ENCODE results near the gene RWDD4.
A peak's percentile ranks its signal among the peaks of the same experiment; 100 is the strongest.

The RWDD4 gene
- 8.1 to 22.8 (median 16.6) reads per million in 18 experiments for total RNA-seq

DNA sequence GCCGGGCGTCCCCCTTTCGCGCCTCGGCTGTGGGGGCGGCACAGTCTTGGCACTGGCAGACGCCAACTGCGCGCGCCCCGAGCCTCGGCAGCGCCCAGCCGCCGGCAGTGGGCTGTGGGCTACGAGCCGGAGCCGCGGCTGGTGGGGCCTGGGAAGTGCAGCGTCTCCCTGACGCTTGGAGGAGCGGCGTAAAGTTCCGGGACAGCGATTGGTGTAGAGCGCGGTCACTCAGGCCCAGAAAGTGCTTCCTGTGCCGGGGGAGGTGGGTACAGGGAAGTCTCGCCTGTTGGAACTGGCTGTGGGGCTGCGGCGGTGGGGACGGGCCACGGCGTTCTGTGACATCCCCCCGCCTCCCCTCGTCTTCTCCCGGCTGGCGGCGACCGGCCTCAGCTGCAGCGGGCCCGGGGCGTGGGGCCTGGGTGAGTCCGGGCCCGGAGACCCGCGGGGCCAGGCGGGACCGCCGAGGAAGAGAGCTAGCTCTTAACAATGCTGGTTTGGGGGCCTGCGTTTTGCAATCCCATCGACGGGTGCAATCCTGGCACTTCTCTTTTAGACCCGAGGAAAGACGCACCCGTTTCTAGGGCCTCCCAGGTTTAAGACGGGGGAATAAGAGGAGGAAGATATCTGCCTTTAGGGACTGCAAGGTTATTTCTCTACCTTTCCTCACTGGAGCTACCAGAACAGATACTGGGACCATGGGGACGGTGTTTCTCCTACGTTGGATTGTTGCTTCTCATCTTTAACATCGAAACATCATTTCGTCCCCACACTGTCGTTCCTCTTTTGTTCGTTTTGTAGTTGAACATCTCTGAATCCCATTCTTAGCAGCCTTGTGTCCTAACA, at the start of gene RWDD4, which contains the start of gene TRAPPC11:
RWDD4 (minus strand) TSS at position 157 of the 843 bp plus-strand sequence. CDS start 233 bp downstream, outside the sequence.
TRAPPC11 (plus strand) TSS at position 265 of the 843 bp plus-strand sequence. CDS start 4,575 bp downstream, outside the sequence.
- peak; percentile 99 to 100 for DNase-seq

- DNase-seq = no peak
These were observed 43.5 kb upstream of the RWDD4 start for GRCh38 chr4:183702492-183702891.

DNA sequence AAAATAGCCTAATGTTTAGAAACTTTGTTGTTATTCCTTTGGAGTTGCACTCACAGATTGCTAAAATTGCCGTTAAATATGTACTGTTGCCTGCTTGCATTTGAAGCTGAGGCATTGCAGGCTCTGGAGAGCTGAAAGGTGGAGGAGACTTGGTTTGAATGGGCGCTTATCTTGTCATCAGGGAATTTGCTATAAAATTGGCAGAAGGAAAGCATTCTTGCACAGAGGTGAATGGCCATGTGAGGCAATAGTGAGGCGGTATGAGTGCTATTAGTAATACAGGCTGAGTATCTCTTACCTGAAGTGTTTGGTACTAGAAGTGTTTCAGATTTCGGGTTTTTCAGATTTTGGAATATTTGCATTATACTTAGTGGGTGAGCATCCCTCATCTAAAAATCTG, 41.4 kb upstream of the RWDD4 start:
- DNase-seq = no peak

DNA sequence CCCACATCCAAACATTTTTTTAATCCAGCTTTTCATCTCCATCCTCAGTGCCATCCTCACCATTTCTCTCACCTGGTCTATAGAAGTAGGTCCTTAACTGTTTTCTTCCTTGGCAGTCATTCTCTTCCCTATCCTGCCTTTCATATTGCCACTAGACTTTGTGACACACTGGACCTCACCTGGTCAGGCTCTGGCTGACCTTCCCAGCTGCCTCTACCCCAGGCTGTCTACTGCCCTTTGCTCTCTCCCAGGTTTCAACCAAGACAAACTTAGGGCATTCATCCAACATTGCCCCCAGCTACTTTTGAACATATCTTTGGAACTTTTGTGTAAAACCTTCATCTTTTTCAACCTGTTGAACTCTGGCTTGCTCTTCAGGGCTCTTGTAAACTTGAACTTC, 39.9 kb upstream of the RWDD4 start:
- no peak for DNase-seq

DNA sequence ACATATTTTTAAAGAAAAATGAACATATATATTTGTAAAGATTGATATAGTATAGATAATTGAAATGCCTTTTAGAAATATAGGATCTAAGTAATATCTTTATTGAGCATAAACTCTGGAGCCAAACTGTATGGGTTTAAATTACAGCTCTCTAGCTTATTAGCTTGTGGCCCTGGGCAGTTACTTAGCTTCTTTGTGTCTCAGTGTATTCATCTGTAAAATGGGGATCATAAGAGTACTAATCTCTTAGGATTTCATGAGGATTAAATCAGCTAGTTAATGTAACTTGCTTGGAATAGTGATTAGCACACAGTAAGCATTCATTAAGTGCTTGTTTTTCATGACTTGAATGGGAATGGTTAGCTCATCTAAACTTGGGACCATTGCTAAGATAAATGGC, 32.9 kb upstream of the RWDD4 start:
- DNase-seq = no peak

GRCh38 chr4:183691006-183691405, 32.0 kb upstream of the RWDD4 start:
- DNase-seq = no peak

DNA sequence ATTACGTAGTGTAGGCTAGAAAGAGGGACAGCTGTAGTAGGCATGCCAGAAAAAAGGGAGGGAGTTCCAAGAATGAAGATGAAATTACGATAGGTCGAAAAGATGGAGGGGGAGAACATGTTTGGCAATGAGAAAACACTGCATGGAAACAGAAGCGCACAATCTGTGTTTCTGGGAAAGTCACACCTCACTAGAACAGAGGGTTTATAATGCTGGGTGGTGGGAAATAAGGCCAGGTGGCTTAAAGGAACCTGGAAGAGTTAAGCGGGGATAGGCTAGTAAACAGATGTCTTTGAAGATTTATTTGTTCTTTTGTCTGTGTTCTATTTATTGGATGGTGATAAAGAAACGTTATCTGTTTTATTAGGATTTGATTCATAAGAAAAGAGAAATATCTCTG, 29.2 kb upstream of the RWDD4 start:
- no peak for DNase-seq

- no peak for DNase-seq
These were observed 27.5 kb upstream of the RWDD4 start for GRCh38 chr4:183686461-183686860.

- DNase-seq = no peak
These were observed 22.1 kb upstream of the RWDD4 start for GRCh38 chr4:183681119-183681518.

- no peak for DNase-seq
These were observed 16.6 kb upstream of the RWDD4 start for GRCh38 chr4:183675625-183676024.

DNA sequence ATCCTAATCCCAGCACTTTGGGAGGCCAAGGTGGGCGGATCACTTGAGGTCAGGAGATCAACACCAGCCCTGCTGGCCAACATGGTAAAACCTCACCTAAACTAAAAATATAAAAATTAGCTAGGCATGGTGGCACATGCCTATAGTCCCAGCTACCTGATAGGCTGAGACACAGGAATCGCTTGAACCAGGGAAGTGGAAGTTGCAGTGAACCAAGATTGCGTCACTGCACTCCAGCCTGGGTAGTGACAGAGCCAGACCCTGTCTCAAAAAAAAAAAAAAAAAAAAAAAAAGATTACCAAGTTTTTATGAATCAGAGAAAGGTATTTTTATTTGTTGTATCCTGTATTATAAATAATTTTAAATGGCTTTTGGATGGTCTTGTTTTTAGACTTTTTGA, 15.2 kb upstream of the RWDD4 start:
- peak; percentile 26 to 32 for DNase-seq

GRCh38 chr4:183670960-183671555, 12.1 kb upstream of the RWDD4 start:
- no peak for DNase-seq

GRCh38 chr4:183670251-183670650, 11.3 kb upstream of the RWDD4 start:
- DNase-seq = no peak

DNA sequence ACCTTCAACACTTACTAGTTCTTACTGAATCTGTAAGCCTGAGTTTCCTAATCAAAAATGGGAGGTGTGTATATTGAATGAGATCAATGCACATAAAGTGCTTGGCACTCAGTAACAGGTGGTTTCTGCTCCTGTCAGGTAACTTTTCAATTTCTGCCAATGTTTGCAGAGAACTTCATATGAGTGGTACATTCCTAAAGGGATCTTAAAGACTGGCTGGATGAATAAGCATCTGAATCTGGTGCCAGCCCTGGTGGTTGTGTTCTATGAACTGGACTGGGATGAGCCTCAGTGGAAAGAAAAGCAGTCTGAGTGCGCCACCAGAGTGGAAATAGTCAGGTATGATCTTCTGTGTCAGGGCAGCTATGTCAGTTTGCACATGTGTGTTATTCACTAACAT, 7.1 kb upstream of the RWDD4 start:
- DNase-seq = no peak

DNA sequence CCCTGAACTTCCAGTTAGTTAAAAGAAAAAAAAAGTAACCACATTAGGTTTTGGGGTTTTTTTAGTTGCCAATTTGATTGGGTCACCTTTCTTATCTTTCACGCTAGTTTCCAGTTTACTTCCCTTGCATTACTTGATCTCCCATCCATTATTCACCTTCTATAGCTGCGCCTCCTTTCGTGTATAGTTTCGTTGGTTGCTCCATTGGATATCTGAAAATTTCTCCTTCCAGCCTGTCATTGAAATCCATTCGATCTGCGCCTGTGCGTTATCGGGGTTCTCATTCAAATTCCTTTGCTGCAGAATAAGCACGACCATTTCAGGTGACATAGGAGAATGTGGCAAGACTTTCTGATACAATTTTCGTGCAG, 872 bp upstream of the RWDD4 start:
- no peak for DNase-seq

- DNase-seq = peak; percentile 9 to 18
These were observed 490 bp downstream of the RWDD4 start for GRCh38 chr4:183658362-183659028.

DNA sequence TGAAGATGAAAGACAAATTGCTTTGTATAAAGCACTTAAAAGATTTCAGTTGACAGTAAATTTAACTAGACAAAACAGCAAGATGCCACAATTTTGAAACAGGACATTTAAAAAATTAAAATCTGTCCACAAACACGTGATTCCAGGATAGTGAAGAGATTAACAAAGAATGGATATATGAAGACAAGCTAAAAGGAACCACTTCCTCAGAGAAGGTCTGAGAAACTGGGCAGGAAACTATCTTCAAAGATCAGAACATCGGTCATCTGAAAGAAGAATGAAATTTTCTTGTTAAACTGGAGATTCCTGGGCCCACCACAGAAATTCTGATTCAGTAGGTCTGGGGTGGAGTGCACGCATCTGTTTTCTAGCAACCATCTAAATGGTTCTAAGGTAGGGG, 1.4 kb downstream of the RWDD4 start:
- DNase-seq = no peak

DNA sequence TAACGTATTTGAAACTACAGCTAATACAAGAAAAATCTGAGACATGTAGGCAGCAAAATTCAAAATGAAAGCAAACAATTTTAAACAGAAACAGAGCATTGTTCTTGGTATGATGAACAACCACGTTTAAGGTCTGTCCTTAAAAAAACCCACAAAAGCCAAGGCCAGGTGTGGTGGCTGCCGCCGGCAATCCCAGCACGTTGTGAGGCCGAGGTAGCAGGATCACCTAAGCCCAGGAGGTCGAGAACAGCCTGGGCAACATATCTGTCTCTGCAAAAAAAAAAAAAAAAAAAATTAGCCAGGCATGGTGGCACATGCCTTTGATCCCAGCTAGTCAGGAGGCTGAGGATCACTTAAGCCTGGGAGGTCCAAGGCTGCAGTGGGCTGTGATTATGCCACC, 13.7 kb downstream of the RWDD4 start:
- no peak for DNase-seq

DNA sequence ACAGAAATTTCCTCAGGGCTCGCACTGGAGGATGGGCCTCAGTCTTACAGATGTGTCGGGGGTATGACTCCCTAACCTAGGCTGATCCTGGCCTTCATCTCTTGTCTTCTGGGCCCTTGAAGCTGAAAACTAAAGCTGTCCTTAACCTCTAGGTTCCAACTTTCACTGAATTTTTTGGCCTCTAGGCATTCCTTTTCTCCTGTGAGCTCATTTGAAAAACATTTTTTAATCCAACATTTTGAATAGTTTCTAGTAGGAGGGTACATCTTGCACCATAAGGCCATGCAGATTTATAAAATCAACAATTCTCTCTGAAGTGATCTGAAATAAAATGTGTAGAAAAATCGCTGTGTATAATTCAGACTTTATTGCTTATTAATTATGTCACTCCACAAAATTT, 19.7 kb downstream of the RWDD4 start:
- DNase-seq = no peak

DNA sequence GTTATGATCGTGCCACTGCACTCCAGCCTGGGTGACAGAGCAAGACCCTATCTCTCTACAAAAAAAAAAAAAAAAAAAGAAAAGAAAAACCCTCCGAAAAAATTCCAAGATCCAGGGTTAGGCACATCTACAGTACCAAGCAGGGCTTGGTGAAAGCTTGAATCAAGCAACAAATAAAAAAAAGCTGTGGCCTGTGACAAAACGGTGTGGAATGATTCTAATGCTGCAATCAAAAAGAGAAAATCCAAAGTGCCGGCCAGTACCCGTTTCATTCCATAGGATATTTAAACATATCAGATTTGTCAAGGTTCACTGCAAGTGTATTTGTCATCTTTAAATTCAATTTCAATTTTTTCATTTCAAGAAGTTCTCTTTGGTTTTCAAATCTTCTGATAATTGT, 20.5 kb downstream of the RWDD4 start:
- DNase-seq = no peak

- DNase-seq = no peak
These were observed 21.5 kb downstream of the RWDD4 start for GRCh38 chr4:183637461-183637860.

GRCh38 chr4:183636923-183637322, 22.1 kb downstream of the RWDD4 start:
- DNase-seq = no peak

GRCh38 chr4:183636503-183636902, 22.5 kb downstream of the RWDD4 start:
- DNase-seq = no peak

DNA sequence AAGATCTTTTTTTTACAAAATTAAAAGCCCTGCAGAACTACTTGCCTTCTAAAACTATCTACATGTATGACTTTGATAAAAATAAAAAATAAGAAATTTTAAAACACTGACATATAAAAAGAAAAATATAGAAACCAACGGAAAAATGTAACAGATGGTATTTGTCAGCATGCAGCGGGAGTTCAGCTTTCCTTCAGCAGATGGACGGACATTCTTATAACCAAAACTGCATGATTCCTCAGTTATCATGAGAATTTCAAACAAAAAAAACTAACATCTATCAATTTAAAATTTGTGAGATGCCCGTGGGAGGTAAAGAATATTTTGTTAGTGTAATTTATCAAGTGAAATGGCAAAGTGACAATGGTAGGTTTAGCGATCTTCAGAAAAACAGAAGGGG, 23.2 kb downstream of the RWDD4 start:
- no peak for DNase-seq

Measured in inflammatory macrophage (primary cell).